Esophagus muscularis mucosa (tissue), 4 donors: ENCODE measurements around the gene RMND5A. TPM values are rescaled to one million over a fixed set of nuclear protein-coding genes. Genes with fewer than 3 reads are reported as not detected.

ENCODE experiments used
- DNase-seq: peaks from one replicate; pipeline ENCODE4 v3.0.0-alpha.2; 2017; ENCODE audit errors: extremely low spot score
- H3K27ac ChIP-seq, 4 donors: fragments of 200-600 bp; sonication (generic); replicated peaks in 1 of 4; 1 replicate in 3 of 4; 2 replicates in 1 of 4; pipeline ENCODE4 v1.5.1; 2016 to 2019; ENCODE audit warnings: mild to moderate bottlenecking in 1 of 4
- H3K27me3 ChIP-seq, 4 donors: fragments of 200-600 bp; sonication (generic); one replicate each; pipeline versions ENCODE4 v1.5.1 to v1.6.0; 2016 to 2019
- H3K36me3 ChIP-seq, 4 donors: fragments of 200-600 bp; sonication (generic); one replicate each; pipeline ENCODE4 v1.5.1; 2016 to 2019
- H3K4me1 ChIP-seq, 4 donors: fragments of 200-600 bp; sonication (generic); one replicate each; pipeline ENCODE4 v1.5.1; 2016 to 2019
- H3K4me3 ChIP-seq, 4 donors: fragments of 200-600 bp; sonication (generic); 1 replicate in 2 of 4; 2 replicates in 2 of 4; pipeline ENCODE4 v1.5.1; 2016 to 2019; ENCODE audit warnings: mild to moderate bottlenecking in 4 of 4, moderate library complexity in 1 of 4
- H3K9me3 ChIP-seq, 4 donors: fragments of 200-600 bp; sonication (generic); 1 replicate in 3 of 4; 2 replicates in 1 of 4; pipeline ENCODE4 v1.5.1; 2016 to 2019
- CTCF ChIP-seq, 3 experiments: fragments of 200-600 bp in 2 of 3; fragments of 450-650 bp in 1 of 3; sonication (generic) in 2 of 3; IDR thresholded peaks; one replicate each; pipeline ENCODE4 v1.5.1; 2017 to 2019; ENCODE audit warnings: antibody characterized with exemption in 3 of 3, mild to moderate bottlenecking in 2 of 3, moderate library complexity in 1 of 3
- EP300 ChIP-seq: sonication (generic); formaldehyde crosslinking; IDR thresholded peaks from one replicate; pipeline ENCODE4 v1.6.1; 2017; ENCODE audit warnings: antibody characterized with exemption
- POLR2A ChIP-seq: fragments of 450-650 bp; IDR thresholded peaks from one replicate; pipeline ENCODE4 v1.6.1; 2017; ENCODE audit warnings: antibody characterized with exemption, moderate library complexity, mild to moderate bottlenecking, low read depth
- POLR2AphosphoS5 ChIP-seq, 2 donors: sonication (generic); formaldehyde crosslinking; IDR thresholded peaks; one replicate each; pipeline ENCODE4 v1.6.1; 2017; ENCODE audit warnings: antibody characterized with exemption in 2 of 2
- WGBS: methylation state at CpG from one replicate; pipeline ENCODE4 v1.1.5; 2018; 5-methylcytosine and 5-hydroxymethylcytosine counted together
- intact Hi-C: fragments of 100-400 bp; cut with DNase I; formaldehyde crosslinking; loops from one replicate; pipeline ENCODE4 v1.15.1; 2023
- total RNA-seq, 4 donors: library from RNA; depleted of rRNA; stranded (reverse); fragments of >200 nt; gene quantifications; one replicate each; pipeline versions ENCODE4 v1.1.0 to v1.2.1, GENCODE V29; 2016

The RMND5A gene
- total RNA-seq, 4 donors from 2014 or later: 42.1 to 85.1 (median 49.8) TPM

GRCh38 chr2:86770816-86771301 is 50.8 kb downstream of the RMND5A start:
- WGBS: 93% methylated on average over 6 of the region's 6 CpGs
- H3K4me1 ChIP-seq: peaks cover 6 to 14% (median 9%) of the 10 kb centered on the region in 4 donors
- H3K36me3 ChIP-seq: peaks cover 35 to 91% (median 63%) of the 10 kb centered on the region in 4 donors
- DNase-seq: no peak
- H3K27ac ChIP-seq: no peak overlapping the region
- TF ChIP-seq EP300 (no peak), POLR2A (no peak), POLR2AphosphoS5 (IDR thresholded peaks at IDR 0.05) (no peak), CTCF (IDR thresholded peaks at IDR 0.05) (no peak)
- no peak overlapping the region for H3K4me3 ChIP-seq
- no peaks in the 10 kb centered on the region for H3K27me3 ChIP-seq
- intact Hi-C loops: no loop called here
- H3K9me3 ChIP-seq: no peaks in the 10 kb centered on the region

GRCh38 chr2:86772611-86773010 is 52.5 kb downstream of the RMND5A start:
- TF ChIP-seq EP300: no peak
- Histone ChIP-seq H3K27ac (no peak overlapping the region), H3K36me3 (peaks cover 35 to 80% (median 57%) of the 10 kb centered on the region in 4 donors), H3K9me3 (no peaks in the 10 kb centered on the region), H3K27me3 (no peaks in the 10 kb centered on the region), H3K4me3 (no peak overlapping the region), H3K4me1 (peaks cover 6 to 14% (median 9%) of the 10 kb centered on the region in 4 donors)
- WGBS: 72% methylated on average over 5 of the region's 5 CpGs
- intact Hi-C loops: no loop called here
- DNase-seq: no peak

GRCh38 chr2:86774862-86775261 is 54.8 kb downstream of the RMND5A start:
- no peaks in the 10 kb centered on the region for H3K9me3 ChIP-seq
- no peak overlapping the region for H3K27ac ChIP-seq
- no peaks in the 10 kb centered on the region for H3K27me3 ChIP-seq
- H3K4me3 ChIP-seq: no peak overlapping the region
- DNase-seq: no peak
- WGBS: 75% methylated on average over 5 of the region's 5 CpGs
- H3K36me3 ChIP-seq: peaks cover 35 to 67% (median 49%) of the 10 kb centered on the region in 4 donors
- intact Hi-C loops: no loop called here
- no peaks in the 10 kb centered on the region for H3K4me1 ChIP-seq
- TF ChIP-seq EP300: no peak
- TF ChIP-seq POLR2AphosphoS5 (IDR thresholded peaks at IDR 0.05): no peak
- no peak for TF ChIP-seq POLR2A
- TF ChIP-seq CTCF (IDR thresholded peaks at IDR 0.05): no peak

- no peak overlapping the region for H3K4me3 ChIP-seq
- DNase-seq: no peak
- peaks cover 34 to 63% (median 47%) of the 10 kb centered on the region in 4 donors for H3K36me3 ChIP-seq
- 49% methylated on average over 4 of the region's 4 CpGs for WGBS
- no peaks in the 10 kb centered on the region for H3K9me3 ChIP-seq
- no peaks in the 10 kb centered on the region for H3K27me3 ChIP-seq
- TF ChIP-seq POLR2A: no peak
- TF ChIP-seq CTCF (IDR thresholded peaks at IDR 0.05): no peak
- TF ChIP-seq EP300: no peak
- no peak for TF ChIP-seq POLR2AphosphoS5 (IDR thresholded peaks at IDR 0.05)
- intact Hi-C loops: no loop called here
- no peaks in the 10 kb centered on the region for H3K4me1 ChIP-seq
- H3K27ac ChIP-seq: no peak overlapping the region
Measured at GRCh38 chr2:86775338-86775737, 55.2 kb downstream of the RMND5A start.

- Histone ChIP-seq H3K27ac (no peak overlapping the region), H3K4me3 (no peak overlapping the region), H3K4me1 (no peaks in the 10 kb centered on the region), H3K9me3 (no peaks in the 10 kb centered on the region), H3K27me3 (no peaks in the 10 kb centered on the region), H3K36me3 (peaks cover 22 to 51% (median 39%) of the 10 kb centered on the region in 4 donors)
- TF ChIP-seq POLR2AphosphoS5 (IDR thresholded peaks at IDR 0.05) (no peak), POLR2A (no peak), CTCF (IDR thresholded peaks at IDR 0.05) (no peak), EP300 (no peak)
- WGBS: 91% methylated on average over 7 of the region's 7 CpGs
- DNase-seq: no peak
- intact Hi-C loops: no loop called here
Measured at GRCh38 chr2:86776532-86776931, 56.4 kb downstream of the RMND5A start.
